Measurements from ENCODE around the gene PDE7B.
"Not testable (repeated sequence)": the region's sequence is repeated elsewhere in the genome, so short reads cannot be mapped to it uniquely, and the experiment has no call there.

The PDE7B gene

GRCh38 chr6:136139111-136139510, 287.6 kb downstream of the PDE7B start:
- not testable (repeated sequence) for DNase-seq (ENCODE audit: low read depth in 1 of 2, low spot score in 1 of 2)

DNA sequence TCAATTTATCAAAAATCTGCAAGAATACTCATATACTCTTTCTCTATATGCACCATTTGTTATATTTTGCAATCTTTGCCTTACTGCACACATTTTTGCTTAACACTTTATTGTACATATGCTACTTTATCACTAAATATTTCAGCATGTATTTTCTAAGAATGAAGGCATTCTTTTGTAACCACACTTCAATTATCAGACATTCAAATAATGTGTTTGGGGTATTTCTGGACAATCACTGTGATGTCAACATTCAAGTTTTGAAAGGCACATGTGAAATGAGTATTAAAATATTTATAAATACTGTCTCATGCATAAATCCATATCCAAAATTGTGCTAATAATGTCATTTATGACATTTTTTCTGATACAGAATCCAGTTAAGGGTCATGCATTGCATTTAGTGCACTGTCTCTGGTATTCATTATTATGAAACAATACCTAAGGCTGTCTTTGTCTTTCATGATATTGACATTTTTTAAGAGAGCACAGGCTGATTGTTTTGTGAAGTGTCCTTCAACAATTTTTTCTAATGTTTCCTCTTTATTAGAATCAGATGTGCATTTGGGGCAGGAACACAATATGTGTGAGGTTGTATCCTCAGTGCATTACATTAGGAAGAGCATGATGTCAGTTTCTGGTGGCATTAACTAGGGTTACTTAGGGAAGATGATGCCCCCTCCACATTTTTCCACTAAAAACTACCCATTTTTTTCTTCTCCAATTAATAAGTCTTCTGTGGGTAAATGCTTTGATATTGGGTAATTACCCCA, 292.9 kb downstream of the PDE7B start:
- no peak for DNase-seq (ENCODE audit: low read depth in 1 of 2, low spot score in 1 of 2)

DNA sequence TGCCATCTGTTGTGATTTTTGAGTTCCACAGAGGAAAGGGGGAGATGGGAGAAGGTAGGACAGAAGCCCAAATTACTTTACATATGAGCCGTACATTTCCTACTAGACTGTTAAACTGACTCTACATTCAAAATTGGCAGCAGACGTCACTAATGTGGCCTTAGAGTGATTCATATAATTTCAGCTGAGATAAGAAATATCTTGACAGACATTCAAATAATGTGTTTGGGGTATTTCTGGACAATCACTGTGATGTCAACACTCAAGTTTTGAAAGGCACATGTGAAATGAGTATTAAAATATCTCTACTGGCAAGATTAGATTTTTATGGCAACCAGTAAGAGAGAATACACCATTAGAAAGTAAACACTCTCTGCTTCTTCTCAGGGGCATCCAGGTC, 294.6 kb downstream of the PDE7B start:
- DNase-seq (ENCODE audit: low read depth in 1 of 2, low spot score in 1 of 2) = no peak

DNA sequence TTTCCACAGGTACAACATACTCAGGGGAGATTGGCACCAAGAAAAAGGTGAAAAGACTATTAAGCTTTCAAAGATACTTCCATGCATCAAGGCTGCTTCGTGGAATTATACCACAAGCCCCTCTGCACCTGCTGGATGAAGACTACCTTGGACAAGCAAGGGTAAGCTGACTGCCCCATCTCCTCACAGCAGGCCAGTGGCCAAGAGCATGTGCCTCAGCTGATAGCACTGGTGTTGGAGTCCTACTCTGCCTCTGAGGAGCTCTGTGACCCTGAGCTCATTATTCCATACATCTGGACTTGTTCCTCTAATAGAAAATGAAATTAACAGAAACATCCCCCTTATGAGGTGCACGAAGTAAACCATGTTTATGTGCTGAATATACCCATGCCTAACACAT, 295.8 kb downstream of the PDE7B start:
- DNase-seq (ENCODE audit: low read depth in 1 of 2, low spot score in 1 of 2) = no peak

GRCh38 chr6:136148051-136148450, 296.6 kb downstream of the PDE7B start:
- DNase-seq (ENCODE audit: low read depth in 1 of 2, low spot score in 1 of 2) = no peak

DNA sequence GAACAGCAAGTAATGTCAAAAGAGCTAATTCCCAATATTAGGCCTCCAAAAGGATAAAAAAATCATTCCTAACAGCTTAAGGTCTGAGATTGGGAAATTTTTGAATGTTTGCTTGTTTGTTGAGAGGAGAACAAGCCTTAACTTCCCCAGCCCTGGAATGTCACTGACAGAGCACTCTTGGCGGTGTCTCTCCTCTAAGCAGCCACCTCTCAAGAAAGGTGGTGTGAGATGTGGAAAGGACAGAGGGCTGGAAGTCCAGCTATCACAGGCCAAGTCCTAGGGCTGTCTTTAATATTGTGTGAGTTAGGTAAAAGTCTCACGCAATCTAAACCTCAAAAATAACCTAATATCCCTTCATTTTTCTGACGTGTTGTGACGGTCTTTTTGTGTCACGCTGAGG, 297.0 kb downstream of the PDE7B start:
- no peak for DNase-seq (ENCODE audit: low read depth in 1 of 2, low spot score in 1 of 2)

GRCh38 chr6:136149311-136149710, 297.8 kb downstream of the PDE7B start:
- DNase-seq (ENCODE audit: low read depth in 1 of 2, low spot score in 1 of 2) = no peak

GRCh38 chr6:136150961-136151360, 299.5 kb downstream of the PDE7B start:
- DNase-seq (ENCODE audit: low read depth in 1 of 2, low spot score in 1 of 2) = no peak

DNA sequence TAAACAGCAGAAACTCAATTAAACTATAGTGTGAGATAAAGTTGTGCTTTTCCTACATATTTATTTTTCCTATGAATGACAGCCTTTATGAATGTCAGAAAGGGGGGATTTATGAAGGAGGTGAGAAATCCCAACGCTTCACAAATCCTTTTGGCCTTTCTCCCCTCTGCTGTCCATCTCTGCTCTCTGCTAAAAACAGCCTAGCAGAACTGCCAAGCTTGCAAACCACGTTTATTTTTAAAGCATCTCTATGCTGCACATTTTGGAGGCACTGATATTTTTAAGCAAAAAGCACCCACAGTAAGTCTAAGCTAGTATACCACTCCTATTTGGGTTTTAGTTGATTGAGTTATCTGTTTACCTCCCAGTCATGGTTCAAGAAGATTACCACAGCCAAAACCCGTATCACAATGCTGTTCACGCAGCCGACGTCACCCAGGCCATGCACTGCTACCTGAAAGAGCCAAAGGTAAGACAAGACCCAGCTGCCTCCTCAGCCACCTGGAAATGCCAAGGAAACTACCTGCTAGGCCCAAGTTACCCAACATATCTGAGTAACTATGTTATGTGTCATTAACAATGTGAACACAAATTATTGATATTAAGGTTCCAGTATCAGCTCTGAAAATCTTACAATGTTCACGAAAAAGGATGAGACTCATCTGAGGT, 302.3 kb downstream of the PDE7B start:
- DNase-seq (ENCODE audit: low read depth in 1 of 2, low spot score in 1 of 2) = no peak

GRCh38 chr6:136155191-136155590, 303.7 kb downstream of the PDE7B start:
- no peak for DNase-seq (ENCODE audit: low read depth in 1 of 2, low spot score in 1 of 2)

GRCh38 chr6:136157743-136158142, 306.2 kb downstream of the PDE7B start:
- no peak for DNase-seq (ENCODE audit: low read depth in 1 of 2, low spot score in 1 of 2)

GRCh38 chr6:136158387-136158821, 306.9 kb downstream of the PDE7B start:
- no peak for DNase-seq (ENCODE audit: low read depth in 1 of 2, low spot score in 1 of 2)

GRCh38 chr6:136158971-136159370, 307.5 kb downstream of the PDE7B start:
- DNase-seq (ENCODE audit: low read depth in 1 of 2, low spot score in 1 of 2) = no peak

DNA sequence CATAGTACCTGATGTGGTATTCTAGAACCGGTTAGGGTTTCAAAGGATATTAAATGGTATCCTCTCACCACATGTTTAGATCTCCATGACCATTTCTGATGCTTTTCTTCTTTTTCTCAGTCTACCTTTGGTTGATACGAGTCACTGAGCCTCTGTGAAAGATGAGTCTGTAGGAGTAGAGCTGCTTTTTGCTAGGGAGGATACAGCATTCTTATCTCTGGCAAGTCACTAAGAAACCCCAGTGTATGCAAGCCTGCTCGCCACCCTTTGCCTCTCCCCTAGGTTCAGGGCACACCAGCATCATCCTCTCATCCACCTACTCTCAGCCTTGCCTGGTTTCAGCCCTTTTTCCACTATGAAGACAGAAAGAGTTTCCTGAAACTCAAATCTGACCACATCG, 308.7 kb downstream of the PDE7B start:
- DNase-seq (ENCODE audit: low read depth in 1 of 2, low spot score in 1 of 2) = no peak

DNA sequence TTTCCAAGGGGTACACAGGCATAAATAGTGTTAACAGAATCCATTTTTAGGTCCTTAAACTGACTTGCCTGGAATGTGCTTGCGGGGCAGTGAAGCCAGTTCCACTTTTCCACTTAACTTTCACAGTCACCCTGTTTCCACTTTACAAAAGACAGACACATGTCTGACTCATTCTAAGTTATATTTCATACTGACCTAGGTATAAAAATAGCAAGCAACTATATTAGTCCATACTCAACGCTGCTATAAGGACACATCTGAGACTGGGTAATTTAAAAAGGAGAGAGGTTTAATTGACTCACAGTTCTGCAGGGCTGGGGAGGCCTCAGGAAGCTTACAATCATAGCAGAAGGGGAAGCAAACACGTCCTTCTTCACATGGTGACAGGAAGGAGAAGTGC, 310.4 kb downstream of the PDE7B start:
- DNase-seq (ENCODE audit: low read depth in 1 of 2, low spot score in 1 of 2) = no peak

DNA sequence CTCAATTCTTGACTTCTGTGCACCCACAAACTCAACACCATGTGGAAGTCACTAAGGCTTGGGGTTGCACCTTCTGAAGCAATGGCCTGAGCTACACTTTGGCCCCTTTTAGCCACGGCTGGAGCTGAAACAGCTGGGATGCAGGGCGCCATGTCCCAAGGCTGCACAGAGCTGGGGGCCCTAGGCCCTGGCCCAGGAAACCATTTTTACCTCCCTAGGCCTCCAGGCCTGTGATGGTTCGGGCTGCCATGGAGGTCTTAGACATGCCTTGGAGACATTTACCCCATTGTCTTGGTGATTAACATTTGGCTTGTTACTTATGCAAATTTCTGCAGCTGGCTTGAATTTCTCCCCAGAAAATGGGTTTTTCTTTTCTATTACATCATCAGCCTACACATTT, 311.8 kb downstream of the PDE7B start:
- DNase-seq (ENCODE audit: low read depth in 1 of 2, low spot score in 1 of 2) = no peak

- no peak for DNase-seq (ENCODE audit: low read depth in 1 of 2, low spot score in 1 of 2)
Measured at GRCh38 chr6:136166815-136167214, 315.3 kb downstream of the PDE7B start.

DNA sequence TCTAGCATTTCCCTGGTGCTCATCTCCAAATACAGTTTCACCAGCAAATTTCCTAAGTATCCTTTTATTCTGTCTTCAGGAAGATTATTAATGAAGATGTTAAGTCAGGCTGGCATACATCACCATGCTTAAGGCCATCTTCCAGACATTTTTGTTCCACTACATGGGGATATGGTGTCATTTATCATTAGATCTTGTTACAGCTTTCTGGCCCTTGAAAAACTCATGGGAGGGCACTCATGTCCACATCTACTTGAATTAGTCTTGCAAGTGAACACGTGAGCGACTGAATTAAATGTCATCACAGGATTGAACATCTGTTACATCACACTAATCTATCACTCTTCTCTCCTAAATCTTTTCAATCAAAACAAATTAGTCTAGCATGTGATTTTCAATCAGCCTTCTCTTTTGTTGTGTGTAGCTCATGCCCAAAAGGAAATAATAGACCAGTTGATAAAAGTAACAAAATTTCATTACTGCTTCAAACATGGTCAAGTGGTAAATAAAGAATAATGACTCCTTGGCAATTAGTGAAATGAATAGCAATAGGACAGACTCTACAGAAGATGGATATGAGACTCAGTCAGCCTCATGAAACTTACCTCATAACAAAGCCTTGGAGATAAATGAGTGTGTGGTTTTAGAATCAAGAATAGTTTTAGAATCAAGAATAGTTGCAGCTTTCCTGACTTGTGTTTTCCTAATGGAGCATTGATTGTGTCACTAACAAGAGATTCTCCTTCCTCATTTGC, 318.1 kb downstream of the PDE7B start:
- DNase-seq (ENCODE audit: low read depth in 1 of 2, low spot score in 1 of 2) = no peak

- no peak for DNase-seq (ENCODE audit: low read depth in 1 of 2, low spot score in 1 of 2)
Measured at GRCh38 chr6:136171231-136171630, 319.7 kb downstream of the PDE7B start.

DNA sequence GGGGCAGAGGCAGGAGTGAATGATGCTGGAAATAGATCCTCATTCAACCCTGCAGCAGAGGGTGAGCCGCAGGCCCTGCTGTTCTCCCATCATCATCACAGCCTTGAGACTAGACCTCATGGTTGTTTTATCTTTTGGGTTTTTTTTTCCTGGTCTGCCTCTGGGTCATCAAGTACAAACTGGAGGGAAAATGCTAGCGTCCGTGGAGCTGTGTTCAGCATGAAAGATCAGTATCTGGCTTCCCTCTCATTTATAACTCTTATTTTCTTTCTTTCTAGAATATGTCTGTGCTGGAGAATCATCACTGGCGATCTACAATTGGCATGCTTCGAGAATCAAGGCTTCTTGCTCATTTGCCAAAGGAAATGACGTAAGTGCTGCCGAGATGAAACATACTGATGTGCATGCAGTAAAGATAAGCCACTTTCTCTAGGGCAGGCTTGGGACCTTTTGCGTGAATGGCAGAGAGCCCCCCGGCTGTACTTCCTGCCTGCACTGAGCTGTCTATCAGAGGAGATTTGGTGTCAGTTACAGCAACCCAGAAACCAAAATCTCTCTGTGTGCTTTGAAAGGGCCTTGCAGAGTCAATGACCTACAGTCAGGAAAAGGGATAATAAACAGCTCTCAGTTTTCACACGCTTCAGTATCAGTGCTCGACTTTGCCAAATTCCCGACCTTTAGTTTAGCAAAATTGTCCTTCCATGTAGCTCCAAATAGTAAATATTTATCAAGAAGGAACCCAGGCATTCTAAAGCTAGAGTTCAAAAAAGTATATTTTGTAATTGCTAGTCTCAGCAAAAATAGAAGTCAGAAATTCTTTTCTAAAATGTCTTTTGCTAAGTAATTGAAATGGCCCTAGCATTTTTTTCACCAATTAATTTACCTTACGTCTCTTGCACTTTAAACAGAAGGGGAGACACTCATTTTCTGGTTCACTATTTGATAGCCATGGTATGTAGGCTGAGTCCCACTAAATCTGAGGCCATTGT, 322.3 kb downstream of the PDE7B start:
- DNase-seq (ENCODE audit: low read depth in 1 of 2, low spot score in 1 of 2) = no peak

- DNase-seq (ENCODE audit: low read depth in 1 of 2, low spot score in 1 of 2) = no peak
Measured at GRCh38 chr6:136174510-136174909, 323.0 kb downstream of the PDE7B start.

All from activated T-helper 1 cell treated with anti-CD3 and anti-CD28 coated beads, Interleukin-2, amount 50 U/mL, for 16 hours (primary cell).